Measurements from ENCODE around the gene TEX22. TPM values are rescaled to one million over a fixed set of nuclear protein-coding genes. Genes with fewer than 3 reads are reported as not detected.

Gene TEX22
- total RNA-seq, 1 experiment from 2014 or later = 2.6 TPM

- POLR2A ChIA-PET (ENCODE audit: unreplicated experiment) = no interaction called here
- no peaks in the 10 kb centered on the region for H3K9me3 ChIP-seq (ENCODE audit: insufficient read depth, low read depth)
- H3K36me3 ChIP-seq (ENCODE audit: low read depth) = no peaks in the 10 kb centered on the region
- CTCF ChIA-PET = no interaction called here
- no peaks in the 10 kb centered on the region for H3K4me1 ChIP-seq (replicated peaks; ENCODE audit: insufficient read depth)
- no peaks in the 10 kb centered on the region for H3K27me3 ChIP-seq (ENCODE audit: insufficient read depth, low read depth)
- no peak for DNase-seq
- H4K20me1 ChIP-seq (ENCODE audit: insufficient read depth) = peaks cover 4% of the 10 kb centered on the region
- no peak overlapping the region for H3K4me3 ChIP-seq
- H3F3A ChIP-seq (ENCODE audit: insufficient read depth, low read depth) = no peaks in the 10 kb centered on the region
- BruUV-seq (replicated peaks) = no TSS peak
- no peak overlapping the region for H3K27ac ChIP-seq
- H3K79me2 ChIP-seq (ENCODE audit: low read depth) = no peaks in the 10 kb centered on the region
- H2AFZ ChIP-seq = no peak overlapping the region
- intact Hi-C loops (cut with micrococcal nuclease; ENCODE audit: unreplicated experiment) = no loop called here
- H3K4me2 ChIP-seq = no peak overlapping the region
- TF ChIP-seq CTCF (conservative IDR thresholded peaks at IDR 0.05) (no peak), EZH2 (IDR thresholded peaks at IDR 0.05; ENCODE audit: low read depth) (no peak)
- H3K9me2 ChIP-seq (ENCODE audit: insufficient read depth) = no peaks in the 10 kb centered on the region
Measured at GRCh38 chr14:105455766-105456660, 57.7 kb downstream of the TEX22 start.

GRCh38 chr14:105456736-105457617 is 58.6 kb downstream of the TEX22 start:
- POLR2A ChIA-PET (ENCODE audit: unreplicated experiment) = interaction anchor here (0.6 kb wide), 1 partner anchor 24 kb away, joined by 4 read pairs; no protein-coding TSS in a partner anchor

More at GRCh38 chr14:105456736-105457617, 58.6 kb downstream of the TEX22 start:
- no peaks in the 10 kb centered on the region for H3K9me3 ChIP-seq (ENCODE audit: insufficient read depth, low read depth)
- H3K4me2 ChIP-seq = no peak overlapping the region
- H3K27ac ChIP-seq = no peak overlapping the region
- H3K27me3 ChIP-seq (ENCODE audit: insufficient read depth, low read depth) = no peaks in the 10 kb centered on the region
- no peaks in the 10 kb centered on the region for H3F3A ChIP-seq (ENCODE audit: insufficient read depth, low read depth)
- BruUV-seq (replicated peaks) = no TSS peak
- CTCF ChIA-PET = no interaction called here
- H3K4me3 ChIP-seq = no peak overlapping the region
- H3K4me1 ChIP-seq (replicated peaks; ENCODE audit: insufficient read depth) = no peaks in the 10 kb centered on the region
- no peaks in the 10 kb centered on the region for H3K79me2 ChIP-seq (ENCODE audit: low read depth)
- TF ChIP-seq CTCF (conservative IDR thresholded peaks at IDR 0.05) (no peak), EZH2 (IDR thresholded peaks at IDR 0.05; ENCODE audit: low read depth) (no peak)
- no peaks in the 10 kb centered on the region for H3K9me2 ChIP-seq (ENCODE audit: insufficient read depth)
- H3K36me3 ChIP-seq (ENCODE audit: low read depth) = no peaks in the 10 kb centered on the region
- no peak overlapping the region for H2AFZ ChIP-seq
- H4K20me1 ChIP-seq (ENCODE audit: insufficient read depth) = peaks cover 4% of the 10 kb centered on the region
- intact Hi-C loops (cut with micrococcal nuclease; ENCODE audit: unreplicated experiment) = no loop called here
- DNase-seq = no peak

Measured in PC-9 (cell line).